Gastroesophageal sphincter (tissue), 3 donors: ENCODE results near the gene CEP44.

ENCODE experiments used
- CTCF ChIP-seq, 4 experiments: fragments of 200-600 bp in 2 of 4; fragments of 450-650 bp in 2 of 4; sonication (generic) in 1 of 4; IDR thresholded peaks; one replicate each; pipeline ENCODE4 v1.5.1; 2017 to 2019; ENCODE audit warnings: antibody characterized with exemption in 4 of 4, mild to moderate bottlenecking in 2 of 4, moderate library complexity in 2 of 4
- POLR2AphosphoS5 ChIP-seq: sonication (generic); formaldehyde crosslinking; IDR thresholded peaks from one replicate; pipeline ENCODE4 v1.6.1; 2017; ENCODE audit warnings: antibody characterized with exemption

DNA sequence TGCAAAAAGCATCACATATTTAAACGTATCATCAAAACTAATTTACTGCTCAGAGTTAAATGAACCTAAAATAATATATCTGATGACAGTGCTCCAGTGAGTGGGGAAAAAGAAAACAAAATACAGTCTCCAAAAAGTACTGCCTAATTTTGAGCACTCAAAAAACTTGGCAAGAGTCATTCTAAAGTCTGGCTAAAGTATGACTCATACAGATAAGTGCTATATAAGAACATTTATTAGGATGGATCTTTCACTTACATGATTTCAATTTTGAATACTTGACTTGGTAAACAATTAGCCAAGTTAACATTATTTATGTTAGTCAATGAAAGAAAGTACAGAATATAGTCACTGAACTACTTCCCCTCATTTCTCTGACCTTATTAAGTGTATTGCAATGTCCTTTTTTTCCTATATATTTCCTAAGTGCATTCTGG, 27.4 kb upstream of the CEP44 start:
- no peak for TF ChIP-seq CTCF (IDR thresholded peaks at IDR 0.05)
- no peak for TF ChIP-seq POLR2AphosphoS5
